KBM-7 (cell line): ENCODE data around the gene SKIC8.
"Not testable (repeated sequence)": the region's sequence is repeated elsewhere in the genome, so short reads cannot be mapped to it uniquely, and the experiment has no call there.

Experiments used
- DNase-seq: peaks from one replicate; pipeline ENCODE4 v3.0.0-alpha.2; 2015
- in situ Hi-C: fragments of 300-500 bp; cut with MboI; formaldehyde crosslinking; loops from 2 replicates; pipeline ENCODE4 v1.14.3; 2020; ENCODE audit warnings: low sequenced_read_pairs, low pct_unique_long_range_greater_than_20kb, mixed read lengths

Gene SKIC8

GRCh38 chr15:78265752-78266224 is 33.6 kb downstream of the SKIC8 start:
- DNase-seq, result no peak
- in situ Hi-C loops, result no loop called here

- in situ Hi-C loops, result no loop called here
- DNase-seq, result no peak
These were observed 34.3 kb downstream of the SKIC8 start for GRCh38 chr15:78265137-78265460.

- in situ Hi-C loops, result no loop called here
- DNase-seq, result no peak
These were observed 34.9 kb downstream of the SKIC8 start, which contains the start of gene DNAJA4 for GRCh38 chr15:78264304-78265136. DNAJA4 (plus strand) TSS chr15:78264562; CDS start chr15:78264764, 202 bp downstream.

- DNase-seq, result no peak
- in situ Hi-C loops, result no loop called here
These were observed 35.5 kb downstream of the SKIC8 start for GRCh38 chr15:78263907-78264303.

GRCh38 chr15:78263351-78263781 is 36.0 kb downstream of the SKIC8 start:
- in situ Hi-C loops, result no loop called here
- no peak for DNase-seq

GRCh38 chr15:78261062-78261461 is 38.3 kb downstream of the SKIC8 start:
- DNase-seq, result no peak
- in situ Hi-C loops, result no loop called here

- in situ Hi-C loops, result no loop called here
- no peak for DNase-seq
These were observed 38.9 kb downstream of the SKIC8 start for GRCh38 chr15:78260489-78260888.

GRCh38 chr15:78259232-78259631 is 40.2 kb downstream of the SKIC8 start:
- in situ Hi-C loops, result no loop called here
- DNase-seq, result no peak

GRCh38 chr15:78257681-78258080 is 41.7 kb downstream of the SKIC8 start:
- DNase-seq, result no peak
- in situ Hi-C loops, result no loop called here

GRCh38 chr15:78256044-78256437 is 43.4 kb downstream of the SKIC8 start:
- no peak for DNase-seq
- in situ Hi-C loops, result no loop called here

- in situ Hi-C loops, result no loop called here
- DNase-seq, result no peak
These were observed 43.9 kb downstream of the SKIC8 start for GRCh38 chr15:78255421-78256043.

- in situ Hi-C loops, result no loop called here
- no peak for DNase-seq
These were observed 48.3 kb downstream of the SKIC8 start for GRCh38 chr15:78251136-78251535.

GRCh38 chr15:78249131-78249530 is 50.3 kb downstream of the SKIC8 start:
- in situ Hi-C loops, result loop anchor here (25.0 kb wide), 2 partner anchors 88 to 287 kb away; partner anchors contain the start of gene CRABP1

GRCh38 chr15:78247911-78248310 is 51.5 kb downstream of the SKIC8 start:
- in situ Hi-C loops, result loop anchor here (25.0 kb wide), 2 partner anchors 89 to 286 kb away; partner anchors contain the start of gene CRABP1
- DNase-seq, result no peak

More at GRCh38 chr15:78249131-78249530, 50.3 kb downstream of the SKIC8 start:
- DNase-seq, result no peak

GRCh38 chr15:78245976-78246620 is 53.3 kb downstream of the SKIC8 start:
- in situ Hi-C loops, result loop anchor here (25.0 kb wide), 2 partner anchors 91 to 284 kb away; partner anchors contain the start of gene CRABP1
- DNase-seq, result not testable (repeated sequence)

- not testable (repeated sequence) for DNase-seq
- in situ Hi-C loops, result loop anchor here (25.0 kb wide), 2 partner anchors 92 to 283 kb away; partner anchors contain the start of gene CRABP1
These were observed 54.0 kb downstream of the SKIC8 start for GRCh38 chr15:78245392-78245791.

GRCh38 chr15:78244893-78245292 is 54.5 kb downstream of the SKIC8 start:
- peak; percentile 27 for DNase-seq
- in situ Hi-C loops, result loop anchor here (25.0 kb wide), 2 partner anchors 92 to 283 kb away; partner anchors contain the start of gene CRABP1

GRCh38 chr15:78244101-78244500 is 55.3 kb downstream of the SKIC8 start:
- in situ Hi-C loops, result loop anchor here (25.0 kb wide), 2 partner anchors 93 to 282 kb away; partner anchors contain the start of gene CRABP1
- no peak for DNase-seq

GRCh38 chr15:78243491-78243941 is 55.9 kb downstream of the SKIC8 start:
- in situ Hi-C loops, result loop anchor here (25.0 kb wide), 2 partner anchors 94 to 281 kb away; partner anchors contain the start of gene CRABP1
- DNase-seq, result no peak
